Spleen (tissue), 13 donors: ENCODE data around the gene GPR89A. TPM values are rescaled to one million over a fixed set of nuclear protein-coding genes. Genes with fewer than 3 reads are reported as not detected.
"Not testable (repeated sequence)": the region's sequence is repeated elsewhere in the genome, so short reads cannot be mapped to it uniquely, and the experiment has no call there.

Source experiments
- DNase-seq: peaks from one replicate; pipeline ENCODE4 v3.0.0-alpha.2; 2020
- H3K27ac ChIP-seq, 8 donors: fragments of 200-600 bp; sonication (generic) in 7 of 8; 1 replicate in 4 of 8; 2 replicates in 4 of 8; pipeline versions ENCODE4 v1.5.0 to v1.8.0; 2016 to 2021; ENCODE audit warnings: inconsistent platforms in 4 of 8, mild to moderate bottlenecking in 4 of 8, moderate library complexity in 1 of 8
- H3K27me3 ChIP-seq, 7 donors: fragments of 200-600 bp; sonication (generic) in 6 of 7; replicated peaks in 1 of 7; 1 replicate in 4 of 7; 2 replicates in 3 of 7; pipeline versions ENCODE4 v1.5.0 to v1.8.0; 2016 to 2021; ENCODE audit warnings: inconsistent platforms in 3 of 7, mild to moderate bottlenecking in 1 of 7
- H3K36me3 ChIP-seq, 6 donors: fragments of 200-600 bp; sonication (generic) in 5 of 6; 1 replicate in 4 of 6; 2 replicates in 2 of 6; pipeline versions ENCODE4 v1.5.0 to v1.8.0; 2016 to 2021; ENCODE audit warnings: inconsistent platforms in 2 of 6
- H3K4me1 ChIP-seq, 6 donors: fragments of 200-600 bp; sonication (generic) in 5 of 6; 1 replicate in 3 of 6; 2 replicates in 3 of 6; pipeline versions ENCODE4 v1.5.0 to v1.8.0; 2016 to 2021; ENCODE audit warnings: inconsistent platforms in 3 of 6
- H3K4me3 ChIP-seq, 8 donors: fragments of 200-600 bp; sonication (generic) in 7 of 8; 1 replicate in 4 of 8; 2 replicates in 4 of 8; pipeline versions ENCODE4 v1.5.0 to v1.8.0; 2016 to 2021; ENCODE audit warnings: inconsistent platforms in 4 of 8, mild to moderate bottlenecking in 4 of 8, moderate library complexity in 2 of 8
- H3K9me3 ChIP-seq, 8 donors: fragments of 200-600 bp; sonication (generic) in 7 of 8; 1 replicate in 4 of 8; 2 replicates in 4 of 8; pipeline versions ENCODE4 v1.5.0 to v1.8.0; 2016 to 2021; ENCODE audit warnings: inconsistent platforms in 4 of 8
- POLR2A ChIP-seq, 3 donors: fragments of 450-650 bp; IDR thresholded peaks; one replicate each; pipeline ENCODE4 v1.5.1; 2017; ENCODE audit warnings: antibody characterized with exemption in 3 of 3, mild to moderate bottlenecking in 1 of 3
- POLR2AphosphoS5 ChIP-seq, 3 donors: sonication (generic); formaldehyde crosslinking; IDR thresholded peaks; one replicate each; pipeline ENCODE4 v1.5.1; 2017; ENCODE audit warnings: antibody characterized with exemption in 3 of 3
- WGBS, 5 donors: extraction: QIAGEN DNeasy Blood & Tissue Kit in 3 of 5; methylation state at CpG; one replicate each; pipeline versions ENCODE4 v1.1.5 to v1.1.7; 2013 to 2018; 5-methylcytosine and 5-hydroxymethylcytosine counted together
- intact Hi-C: fragments of 100-400 bp; cut with DNase I; formaldehyde crosslinking; loops from one replicate; pipeline ENCODE4 v1.15.0; 2023; ENCODE audit warnings: low total_unique reads
- long read RNA-seq, 2 donors: transcript quantifications; one replicate each; lab custom pipeline, GENCODE V29; 2026
- polyA plus RNA-seq, 3 donors: library from polyadenylated mRNA; stranded (reverse); fragments of 200-250 nt; gene quantifications; one replicate each; pipeline ENCODE4 v1.2.1, GENCODE V29; 2013
- total RNA-seq, 7 donors: library from RNA; depleted of rRNA in 3 of 7; stranded (reverse); fragments of >200 nt in 3 of 7; fragmentation: NEBNext Ultra II Directional in 4 of 7; extraction: Animal tissue kit (Norgen Biotek cat#: 25700) in 4 of 7; gene quantifications; one replicate each; pipeline versions ENCODE4 v1.1.0 to v1.2.1, GENCODE V29; 2016 to 2021
- TF ChIP-seq, protein P1 (sequence below), 11 experiments: fragments of 200-600 bp in 7 of 11; fragments of 450-650 bp in 4 of 11; sonication (generic) in 4 of 11; IDR thresholded peaks in 8 of 11; conservative IDR thresholded peaks in 3 of 11; 1 replicate in 7 of 11; 2 replicates in 4 of 11; pipeline versions ENCODE4 v1.4.0 to v1.8.0; 2016 to 2021; ENCODE audit warnings: antibody characterized with exemption in 11 of 11, inconsistent platforms in 4 of 11, mild to moderate bottlenecking in 1 of 11
- donor health status: healthy with polysubstance abuse.
- donor health status: DM: no; HTN: no; CAD: no; lungs with moderate emphysema.
- donor health status: DM: no; HTN: no; CAD: no.
- donor health status: Bipolar disorder and iron deficiency.
- donor health status: healthy.
- donor health status: DM: no; HTN: no; CAD: no.
- donor health status: DM: yes; HTN: yes; CAD: no.

GPR89A gene
- 10 to 100 TPM; 20.7 to 49.8 (median 27.1) TPM for total RNA-seq
- polyA plus RNA-seq = 10 to 100 TPM in 1 of 3 donors, 1 to 10 TPM in 2; 8.7 to 10.5 (median 10.0) TPM
- long read RNA-seq, donor 1, transcript GPR89A-201 (14 exons, 2,120 nt) = major isoform, 8 of 10 reads
- long read RNA-seq, donor 1, partial matches to known transcripts = 0 of 10 reads
- long read RNA-seq, donor 1, other reads (novel, unspliced or antisense) = 0 of 10 reads
- long read RNA-seq, donor 2 = 0 reads

DNA sequence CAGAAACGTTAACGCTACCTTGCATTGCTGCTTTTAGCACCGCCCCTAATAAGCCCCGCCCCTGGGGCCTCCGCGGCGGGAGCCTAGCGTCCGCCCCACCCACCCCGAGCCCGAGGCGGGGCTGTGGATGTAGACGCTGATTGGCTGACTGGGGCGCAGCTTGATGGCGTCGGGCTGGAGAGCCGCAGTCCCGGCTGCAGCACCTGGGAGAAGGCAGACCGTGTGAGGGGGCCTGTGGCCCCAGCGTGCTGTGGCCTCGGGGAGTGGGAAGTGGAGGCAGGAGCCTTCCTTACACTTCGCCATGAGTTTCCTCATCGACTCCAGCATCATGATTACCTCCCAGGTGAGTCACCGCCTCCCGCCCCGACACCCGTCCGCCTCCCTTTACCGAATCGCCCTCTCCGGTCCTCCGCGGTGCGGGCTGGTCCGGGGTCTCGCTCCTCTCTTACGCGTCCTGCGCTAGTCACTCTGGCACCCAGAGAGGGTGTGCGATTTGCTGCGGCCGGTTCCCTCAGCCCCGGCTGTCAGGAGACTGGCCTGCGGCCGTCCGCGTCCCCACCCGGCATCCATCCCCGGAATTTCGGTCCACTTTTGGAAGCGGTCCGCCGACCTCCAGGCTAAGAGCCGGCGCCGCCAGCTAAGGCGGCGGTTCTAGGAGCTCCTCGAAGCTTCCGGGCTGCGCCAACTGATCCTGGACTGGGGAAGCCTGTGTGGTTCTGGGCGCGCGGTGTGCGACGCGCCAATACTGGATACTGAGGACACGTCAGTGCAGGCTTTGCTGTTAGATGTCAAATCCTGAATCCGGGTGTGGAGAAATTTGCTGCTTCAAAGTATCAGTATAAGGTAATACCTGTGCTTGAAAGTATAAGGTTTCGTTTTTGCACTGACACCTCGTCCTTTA is at the start of gene GPR89A:
GPR89A (plus strand) TSS at position 156 of the 901 bp plus-strand sequence; CDS start at position 302, 146 bp downstream.
- 0 to 20% (median 0%) methylated on average over 3 to 56 of the region's 71 CpGs for WGBS, 5 donors
- Histone ChIP-seq H3K4me1 (peaks cover 6 to 17% (median 12%) of the 10 kb centered on the region in 6 donors), H3K4me3 (peak within 1 kb of the TSS; percentile 81 to 97 (median 90)), H3K27ac (peak within 1 kb of the TSS; percentile 76 to 89 (median 87))
- H3K9me3 ChIP-seq, H3K27me3 ChIP-seq, H3K36me3 ChIP-seq, intact Hi-C loops: not testable (repeated sequence)
- TF ChIP-seq POLR2AphosphoS5 (IDR thresholded peaks at IDR 0.05) = peak; percentile 85 to 92 (median 89)
- TF ChIP-seq POLR2A (IDR thresholded peaks at IDR 0.05) = peak in 1 of 3 donors; percentile 82
- DNase-seq = peak; percentile 99

DNA sequence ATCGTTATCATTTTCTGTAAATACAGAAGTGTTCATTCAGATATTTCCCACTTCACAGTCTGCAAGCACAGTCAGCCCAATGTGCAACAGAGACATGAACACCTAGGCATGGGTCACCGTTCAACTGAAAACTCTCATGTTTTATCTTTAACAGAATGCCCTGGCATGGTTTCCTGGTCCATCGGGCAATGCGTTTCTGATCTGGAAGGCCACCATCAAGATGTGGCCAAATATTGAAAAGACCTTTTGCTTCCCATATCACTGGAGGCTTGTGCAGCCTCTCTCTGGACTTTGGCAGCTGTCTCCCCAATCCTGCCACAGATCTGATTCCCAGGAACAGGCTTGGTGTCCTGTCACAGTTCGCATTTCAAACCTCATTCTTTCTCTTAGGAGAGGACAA is 21.0 kb upstream of the GPR89A start:
- H3K4me1 ChIP-seq, H3K4me3 ChIP-seq, H3K36me3 ChIP-seq, H3K27me3 ChIP-seq, DNase-seq, intact Hi-C loops, H3K9me3 ChIP-seq, H3K27ac ChIP-seq: not testable (repeated sequence)
- 87 to 96% (median 88%) methylated on average over 4 to 5 of the region's 5 CpGs for WGBS, 5 donors

DNA sequence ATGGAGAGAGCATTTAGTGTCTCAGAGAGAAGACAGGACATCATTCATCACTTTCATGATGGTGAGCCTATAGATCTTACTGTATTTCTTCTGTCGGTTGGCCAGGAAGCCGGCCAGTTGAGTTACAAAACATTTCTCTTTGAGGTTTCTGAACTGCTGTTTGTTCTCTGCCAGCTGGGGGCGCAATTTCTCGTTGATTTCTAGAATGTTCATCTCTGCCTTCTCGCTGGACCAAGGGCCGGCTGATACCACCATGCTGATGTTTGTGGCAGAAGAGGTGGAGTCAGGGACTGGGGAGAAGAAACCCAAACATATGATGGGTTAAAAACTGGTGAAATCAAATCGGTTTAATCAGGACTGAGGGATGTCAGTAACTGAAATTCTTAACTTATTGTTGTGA is 17.0 kb upstream of the GPR89A start:
- WGBS, 5 donors = 5 to 11% (median 7%) methylated on average over 2 to 7 of the region's 7 CpGs
- intact Hi-C loops, H3K36me3 ChIP-seq, H3K4me3 ChIP-seq, H3K27ac ChIP-seq, H3K4me1 ChIP-seq, DNase-seq, H3K27me3 ChIP-seq, H3K9me3 ChIP-seq: not testable (repeated sequence)
- TF ChIP-seq, protein P1, sequence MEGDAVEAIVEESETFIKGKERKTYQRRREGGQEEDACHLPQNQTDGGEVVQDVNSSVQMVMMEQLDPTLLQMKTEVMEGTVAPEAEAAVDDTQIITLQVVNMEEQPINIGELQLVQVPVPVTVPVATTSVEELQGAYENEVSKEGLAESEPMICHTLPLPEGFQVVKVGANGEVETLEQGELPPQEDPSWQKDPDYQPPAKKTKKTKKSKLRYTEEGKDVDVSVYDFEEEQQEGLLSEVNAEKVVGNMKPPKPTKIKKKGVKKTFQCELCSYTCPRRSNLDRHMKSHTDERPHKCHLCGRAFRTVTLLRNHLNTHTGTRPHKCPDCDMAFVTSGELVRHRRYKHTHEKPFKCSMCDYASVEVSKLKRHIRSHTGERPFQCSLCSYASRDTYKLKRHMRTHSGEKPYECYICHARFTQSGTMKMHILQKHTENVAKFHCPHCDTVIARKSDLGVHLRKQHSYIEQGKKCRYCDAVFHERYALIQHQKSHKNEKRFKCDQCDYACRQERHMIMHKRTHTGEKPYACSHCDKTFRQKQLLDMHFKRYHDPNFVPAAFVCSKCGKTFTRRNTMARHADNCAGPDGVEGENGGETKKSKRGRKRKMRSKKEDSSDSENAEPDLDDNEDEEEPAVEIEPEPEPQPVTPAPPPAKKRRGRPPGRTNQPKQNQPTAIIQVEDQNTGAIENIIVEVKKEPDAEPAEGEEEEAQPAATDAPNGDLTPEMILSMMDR (IDR thresholded peaks at IDR 0.05 in 8 of 11, conservative IDR thresholded peaks at IDR 0.05 in 3 of 11) = peak in 6 of 11 experiments; percentile 21 to 36 (median 23)

DNA sequence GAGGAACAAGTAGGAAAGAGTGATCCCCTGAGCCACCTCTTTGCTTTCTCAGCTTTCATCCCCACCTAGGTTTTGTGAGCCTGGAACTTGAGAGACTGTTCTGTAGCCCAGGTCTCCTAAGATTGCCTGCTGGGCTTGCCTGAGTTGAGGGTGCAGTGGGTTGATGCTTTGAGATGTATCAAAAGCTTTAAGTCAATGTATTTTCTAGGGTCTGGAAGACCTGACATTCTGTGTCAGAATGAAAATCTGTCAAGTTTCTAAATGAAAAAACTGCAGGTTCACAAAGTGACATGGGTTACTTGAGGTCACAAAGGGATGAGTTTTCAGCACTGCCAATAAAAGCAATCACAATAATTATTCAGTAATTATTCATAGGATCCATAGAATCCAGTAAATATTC is 15.4 kb upstream of the GPR89A start:
- DNase-seq, H3K4me1 ChIP-seq, intact Hi-C loops, H3K27me3 ChIP-seq, H3K9me3 ChIP-seq, H3K36me3 ChIP-seq, H3K27ac ChIP-seq, H3K4me3 ChIP-seq: not testable (repeated sequence)

DNA sequence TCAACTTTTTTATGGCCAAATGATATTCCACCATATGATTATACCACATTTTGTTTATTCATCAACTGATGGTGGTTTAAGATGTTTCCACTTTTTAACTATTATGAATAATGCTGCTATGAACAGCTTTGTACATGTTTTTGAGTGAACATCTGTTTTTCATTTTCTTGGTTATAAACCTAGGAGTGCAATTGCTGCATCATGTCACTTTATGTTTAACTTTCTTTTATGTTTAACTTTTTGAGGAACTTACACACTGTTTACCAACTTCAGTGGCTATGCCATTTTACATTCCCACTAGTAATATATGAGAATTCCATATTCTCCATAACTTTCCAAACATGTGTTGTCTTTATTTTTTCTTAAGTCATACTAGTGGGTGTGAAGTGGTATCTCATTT is 12.4 kb upstream of the GPR89A start:
- H3K4me1 ChIP-seq, H3K27ac ChIP-seq, H3K27me3 ChIP-seq, H3K36me3 ChIP-seq, H3K4me3 ChIP-seq, DNase-seq, H3K9me3 ChIP-seq, intact Hi-C loops: not testable (repeated sequence)

DNA sequence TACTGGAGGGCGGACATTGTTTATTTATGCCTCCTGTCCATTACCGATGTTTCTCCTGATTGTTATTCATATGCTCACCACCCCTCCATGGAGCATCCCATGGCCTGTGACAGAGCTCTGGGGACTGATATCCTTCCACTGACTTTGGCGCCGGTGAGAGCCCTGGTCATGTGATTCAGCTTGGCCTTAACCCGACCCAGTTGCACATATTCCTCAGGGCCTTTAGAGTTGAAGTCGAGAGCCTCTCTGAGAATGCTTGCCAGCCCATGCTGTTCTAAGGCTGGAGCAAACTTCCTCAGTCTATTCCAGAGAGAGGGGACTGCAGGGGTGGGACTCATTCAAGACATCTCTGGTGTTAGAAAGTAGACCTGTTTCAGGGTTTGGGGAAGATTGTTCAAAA is 11.6 kb upstream of the GPR89A start:
- H3K27ac ChIP-seq, DNase-seq: not testable (repeated sequence)
- 82 to 91% (median 86%) methylated on average over 6 of the region's 6 CpGs for WGBS, 5 donors

DNA sequence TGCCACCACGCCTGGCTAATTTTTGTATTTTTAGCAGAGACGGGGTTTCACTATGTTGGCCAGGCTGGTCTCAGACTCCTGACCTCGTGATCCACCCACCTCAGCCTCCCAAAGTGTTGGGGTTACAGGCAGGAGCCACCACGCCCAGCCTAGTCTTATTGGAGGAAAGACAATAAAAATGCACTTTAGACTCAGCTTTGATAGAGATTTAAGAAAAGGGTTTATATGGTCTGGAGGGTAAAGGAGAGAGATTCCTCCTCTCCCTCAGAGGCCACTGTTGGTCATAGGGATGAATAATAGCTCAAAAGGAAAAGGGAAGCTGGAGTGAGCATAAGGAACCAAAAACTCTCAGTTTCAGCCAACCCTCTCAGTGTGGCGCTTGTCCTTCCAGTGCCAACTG is 8.4 kb upstream of the GPR89A start:
- H3K36me3 ChIP-seq, DNase-seq, H3K4me1 ChIP-seq, H3K4me3 ChIP-seq, intact Hi-C loops, H3K9me3 ChIP-seq, H3K27me3 ChIP-seq, H3K27ac ChIP-seq: not testable (repeated sequence)
- 64 to 83% (median 78%) methylated on average over 5 of the region's 5 CpGs for WGBS, 5 donors

More for the DNA sequence above, 11.6 kb upstream of the GPR89A start:
- H3K27me3 ChIP-seq, H3K9me3 ChIP-seq, H3K36me3 ChIP-seq, H3K4me3 ChIP-seq, intact Hi-C loops, H3K4me1 ChIP-seq: not testable (repeated sequence)
